Measurements from ENCODE around the gene DAGLB.

The DAGLB gene

GRCh38 chr7:6416516-6417145 is 31.1 kb downstream of the DAGLB start:
- Histone ChIP-seq H3K27me3 (replicated peaks; ENCODE audit: control insufficient read depth, insufficient read depth, low read length) (no peaks in the 10 kb centered on the region), H3K4me3 (replicated peaks; ENCODE audit: low read depth, low read length) (no peak overlapping the region), H3K36me3 (ENCODE audit: control insufficient read depth, insufficient read depth, low read length) (peaks cover 19% of the 10 kb centered on the region)
- no peak for TF ChIP-seq CTCF (IDR thresholded peaks at IDR 0.05; ENCODE audit: insufficient read depth, low read length, poor library complexity, severe bottlenecking)
- DNase-seq (ENCODE audit: extremely low read depth, insufficient read length) = no peak

GRCh38 chr7:6413637-6414036 is 34.1 kb downstream of the DAGLB start:
- Histone ChIP-seq H3K27me3 (replicated peaks; ENCODE audit: control insufficient read depth, insufficient read depth, low read length) (no peaks in the 10 kb centered on the region), H3K4me3 (replicated peaks; ENCODE audit: low read depth, low read length) (no peak overlapping the region), H3K36me3 (ENCODE audit: control insufficient read depth, insufficient read depth, low read length) (peaks cover 30% of the 10 kb centered on the region)
- TF ChIP-seq CTCF (IDR thresholded peaks at IDR 0.05; ENCODE audit: insufficient read depth, low read length, poor library complexity, severe bottlenecking) = no peak
- no peak for DNase-seq (ENCODE audit: extremely low read depth, insufficient read length)

- Histone ChIP-seq H3K27me3 (replicated peaks; ENCODE audit: control insufficient read depth, insufficient read depth, low read length) (no peaks in the 10 kb centered on the region), H3K36me3 (ENCODE audit: control insufficient read depth, insufficient read depth, low read length) (peaks cover 33% of the 10 kb centered on the region), H3K4me3 (replicated peaks; ENCODE audit: low read depth, low read length) (no peak overlapping the region)
- DNase-seq (ENCODE audit: extremely low read depth, insufficient read length) = no peak
- TF ChIP-seq CTCF (IDR thresholded peaks at IDR 0.05; ENCODE audit: insufficient read depth, low read length, poor library complexity, severe bottlenecking) = no peak
These were observed 37.6 kb downstream of the DAGLB start for GRCh38 chr7:6409944-6410693.

GRCh38 chr7:6409091-6409490 is 38.7 kb downstream of the DAGLB start:
- TF ChIP-seq CTCF (IDR thresholded peaks at IDR 0.05; ENCODE audit: insufficient read depth, low read length, poor library complexity, severe bottlenecking) = no peak
- Histone ChIP-seq H3K36me3 (ENCODE audit: control insufficient read depth, insufficient read depth, low read length) (peaks cover 36% of the 10 kb centered on the region), H3K27me3 (replicated peaks; ENCODE audit: control insufficient read depth, insufficient read depth, low read length) (no peaks in the 10 kb centered on the region), H3K4me3 (replicated peaks; ENCODE audit: low read depth, low read length) (no peak overlapping the region)
- DNase-seq (ENCODE audit: extremely low read depth, insufficient read length) = no peak

- H3K27me3 ChIP-seq (replicated peaks; ENCODE audit: control insufficient read depth, insufficient read depth, low read length) = no peaks in the 10 kb centered on the region
- peaks cover 33% of the 10 kb centered on the region for H3K36me3 ChIP-seq (ENCODE audit: control insufficient read depth, insufficient read depth, low read length)
- H3K4me3 ChIP-seq (replicated peaks; ENCODE audit: low read depth, low read length) = no peak overlapping the region
- TF ChIP-seq CTCF (IDR thresholded peaks at IDR 0.05; ENCODE audit: insufficient read depth, low read length, poor library complexity, severe bottlenecking) = no peak
- no peak for DNase-seq (ENCODE audit: extremely low read depth, insufficient read length)
These were observed 40.3 kb downstream of the DAGLB start for GRCh38 chr7:6407434-6407833.
